ENCODE results near the gene NSMCE1.

The NSMCE1 gene

GRCh38 chr16:27234603-27235002, 34.0 kb downstream of the NSMCE1 start:
- Mint-ChIP-seq H3K9me3 (no peaks in the 10 kb centered on the region), H3K4me3 (no peak overlapping the region), H3K27ac (no peak overlapping the region), H3K4me1 (peaks cover 63% of the 10 kb centered on the region), H3K36me3 (ENCODE audit: low read depth) (no peaks in the 10 kb centered on the region), H3K27me3 (ENCODE audit: low read depth, poor library complexity) (peaks cover 4% of the 10 kb centered on the region)
- no peak for DNase-seq
- TF ChIP-seq CTCF (IDR thresholded peaks at IDR 0.05) = no peak

GRCh38 chr16:27234171-27234570, 34.4 kb downstream of the NSMCE1 start:
- H3K27me3 Mint-ChIP-seq (ENCODE audit: low read depth, poor library complexity) = peaks cover 3% of the 10 kb centered on the region

GRCh38 chr16:27233731-27234130, 34.8 kb downstream of the NSMCE1 start:
- Mint-ChIP-seq H3K27me3 (ENCODE audit: low read depth, poor library complexity) (no peaks in the 10 kb centered on the region), H3K27ac (no peak overlapping the region), H3K4me1 (peaks cover 71% of the 10 kb centered on the region), H3K9me3 (no peaks in the 10 kb centered on the region), H3K4me3 (no peak overlapping the region), H3K36me3 (ENCODE audit: low read depth) (no peaks in the 10 kb centered on the region)
- no peak for DNase-seq
- no peak for TF ChIP-seq CTCF (IDR thresholded peaks at IDR 0.05)

More at GRCh38 chr16:27234171-27234570, 34.4 kb downstream of the NSMCE1 start:
- no peak overlapping the region for H3K27ac Mint-ChIP-seq
- DNase-seq = no peak
- H3K36me3 Mint-ChIP-seq (ENCODE audit: low read depth) = no peaks in the 10 kb centered on the region
- no peak for TF ChIP-seq CTCF (IDR thresholded peaks at IDR 0.05)
- H3K9me3 Mint-ChIP-seq = no peaks in the 10 kb centered on the region
- no peak overlapping the region for H3K4me3 Mint-ChIP-seq
- peaks cover 67% of the 10 kb centered on the region for H3K4me1 Mint-ChIP-seq

- TF ChIP-seq CTCF (IDR thresholded peaks at IDR 0.05) = no peak
- no peak for DNase-seq
- H3K4me1 Mint-ChIP-seq = peaks cover 67% of the 10 kb centered on the region
- no peaks in the 10 kb centered on the region for H3K9me3 Mint-ChIP-seq
- H3K4me3 Mint-ChIP-seq = no peak overlapping the region
- H3K36me3 Mint-ChIP-seq (ENCODE audit: low read depth) = no peaks in the 10 kb centered on the region
- no peaks in the 10 kb centered on the region for H3K27me3 Mint-ChIP-seq (ENCODE audit: low read depth, poor library complexity)
- H3K27ac Mint-ChIP-seq = no peak overlapping the region
These were observed 35.5 kb downstream of the NSMCE1 start for GRCh38 chr16:27232901-27233625.

GRCh38 chr16:27232061-27232900, 36.3 kb downstream of the NSMCE1 start:
- no peaks in the 10 kb centered on the region for H3K27me3 Mint-ChIP-seq (ENCODE audit: low read depth, poor library complexity)
- no peaks in the 10 kb centered on the region for H3K9me3 Mint-ChIP-seq
- no peaks in the 10 kb centered on the region for H3K36me3 Mint-ChIP-seq (ENCODE audit: low read depth)
- no peak for TF ChIP-seq CTCF (IDR thresholded peaks at IDR 0.05)
- peaks cover 59% of the 10 kb centered on the region for H3K4me1 Mint-ChIP-seq
- no peak for DNase-seq
- peak overlapping the region; percentile 83 for H3K27ac Mint-ChIP-seq
- peak overlapping the region; percentile 33 for H3K4me3 Mint-ChIP-seq

Data from nephron progenitor cell (in vitro differentiated cells).